Mucosa of gallbladder (tissue), 1 donor: Measurements from ENCODE around the gene SUOX. TPM values are rescaled to one million over a fixed set of nuclear protein-coding genes. Genes with fewer than 3 reads are reported as not detected.

Experiments
- total RNA-seq: library from RNA; stranded (reverse); gene quantifications from one replicate; pipeline ENCODE4 v1.2.1, GENCODE V29; 2021
- donor health status: DM: no; HTN: no; CAD: no.

SUOX gene
- total RNA-seq, 1 donor from 2014 or later = 49.0 TPM

Other genes starting within 250 kb of the SUOX start
- 36.6 TPM for gene SARNP, start 179.6 kb upstream of the SUOX start, total RNA-seq
- gene ORMDL2, start 179.2 kb upstream of the SUOX start, total RNA-seq = 66.2 TPM
- 31.6 TPM for gene DNAJC14, start 167.7 kb upstream of the SUOX start, total RNA-seq
- 5.2 TPM for gene MMP19, start 154.3 kb upstream of the SUOX start, total RNA-seq
- 25.1 TPM for gene PYM1, start 69.4 kb upstream of the SUOX start, total RNA-seq
- 50.5 TPM for gene DGKA, start 66.1 kb upstream of the SUOX start, total RNA-seq
- gene PMEL, start 31.2 kb upstream of the SUOX start, total RNA-seq = 2.9 TPM
- gene CDK2, start 30.4 kb upstream of the SUOX start, total RNA-seq = 28.0 TPM
- gene RAB5B, start 23.2 kb upstream of the SUOX start, total RNA-seq = 182 TPM
- 8.2 TPM for gene IKZF4, start 23.8 kb downstream of the SUOX start, total RNA-seq
- 34.0 TPM for gene RPS26, start 44.6 kb downstream of the SUOX start, total RNA-seq
- gene ERBB3, start 82.9 kb downstream of the SUOX start, total RNA-seq = 228 TPM
- 64.9 TPM for gene PA2G4, start 107.3 kb downstream of the SUOX start, total RNA-seq
- gene RPL41, start 119.4 kb downstream of the SUOX start, total RNA-seq = 2,534 TPM
- gene ZC3H10, start 121.0 kb downstream of the SUOX start, total RNA-seq = 5.4 TPM
- gene ESYT1, start 131.0 kb downstream of the SUOX start, total RNA-seq = 111 TPM
- 53.7 TPM for gene MYL6B, start 155.3 kb downstream of the SUOX start, total RNA-seq
- 1,918 TPM for gene MYL6, start 161.1 kb downstream of the SUOX start, total RNA-seq
- gene SMARCC2, start 192.2 kb downstream of the SUOX start, total RNA-seq = 115 TPM
- gene RNF41, start 224.6 kb downstream of the SUOX start, total RNA-seq = 57.2 TPM
- gene NABP2, start 227.1 kb downstream of the SUOX start, total RNA-seq = 39.2 TPM
- gene SLC39A5, start 232.8 kb downstream of the SUOX start, total RNA-seq = 49.9 TPM